ENCODE data around the gene MTFR1L.

The MTFR1L gene

DNA sequence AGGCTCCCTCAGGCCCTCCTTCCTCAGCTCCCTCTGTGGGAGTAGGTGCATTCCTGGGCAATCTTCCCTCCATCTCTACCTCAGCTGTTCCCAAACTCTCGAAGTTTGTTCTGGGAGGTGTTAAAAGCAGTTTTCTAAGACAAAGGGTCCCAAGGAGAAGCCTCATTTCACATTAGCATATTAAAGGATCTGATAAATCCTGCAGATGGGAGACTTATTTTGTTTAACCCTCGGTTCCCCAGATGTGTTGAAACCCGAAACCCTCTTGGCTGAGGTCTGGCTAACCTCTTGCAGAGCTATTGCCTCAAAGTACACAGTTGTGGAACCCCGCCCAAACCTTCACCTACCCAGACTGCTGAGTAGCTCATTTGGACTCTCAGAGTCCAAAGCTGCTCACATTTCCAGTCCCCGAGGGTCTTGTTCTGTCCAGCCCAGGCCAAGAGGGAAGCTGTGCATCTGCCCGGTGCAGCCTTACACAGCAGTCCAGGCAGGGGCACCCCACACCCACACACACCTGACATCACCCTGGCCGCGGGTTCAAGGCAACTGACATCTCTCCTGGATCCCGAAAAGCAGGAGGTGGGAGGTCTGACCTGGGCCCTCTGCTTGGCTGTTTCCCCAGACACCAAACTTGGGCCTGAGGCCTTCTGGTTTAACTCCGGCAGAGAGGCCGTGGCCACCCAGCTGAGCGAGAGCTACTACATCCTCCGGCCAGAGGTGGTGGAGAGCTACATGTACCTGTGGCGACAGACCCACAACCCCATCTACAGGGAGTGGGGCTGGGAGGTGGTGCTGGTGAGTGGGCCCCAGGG lies 39.2 kb upstream of the MTFR1L start:
- H3K36me3 ChIP-seq (ENCODE audit: control insufficient read depth, insufficient read depth, low read length), result no peaks in the 10 kb centered on the region
- TF ChIP-seq, protein P1, sequence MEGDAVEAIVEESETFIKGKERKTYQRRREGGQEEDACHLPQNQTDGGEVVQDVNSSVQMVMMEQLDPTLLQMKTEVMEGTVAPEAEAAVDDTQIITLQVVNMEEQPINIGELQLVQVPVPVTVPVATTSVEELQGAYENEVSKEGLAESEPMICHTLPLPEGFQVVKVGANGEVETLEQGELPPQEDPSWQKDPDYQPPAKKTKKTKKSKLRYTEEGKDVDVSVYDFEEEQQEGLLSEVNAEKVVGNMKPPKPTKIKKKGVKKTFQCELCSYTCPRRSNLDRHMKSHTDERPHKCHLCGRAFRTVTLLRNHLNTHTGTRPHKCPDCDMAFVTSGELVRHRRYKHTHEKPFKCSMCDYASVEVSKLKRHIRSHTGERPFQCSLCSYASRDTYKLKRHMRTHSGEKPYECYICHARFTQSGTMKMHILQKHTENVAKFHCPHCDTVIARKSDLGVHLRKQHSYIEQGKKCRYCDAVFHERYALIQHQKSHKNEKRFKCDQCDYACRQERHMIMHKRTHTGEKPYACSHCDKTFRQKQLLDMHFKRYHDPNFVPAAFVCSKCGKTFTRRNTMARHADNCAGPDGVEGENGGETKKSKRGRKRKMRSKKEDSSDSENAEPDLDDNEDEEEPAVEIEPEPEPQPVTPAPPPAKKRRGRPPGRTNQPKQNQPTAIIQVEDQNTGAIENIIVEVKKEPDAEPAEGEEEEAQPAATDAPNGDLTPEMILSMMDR (IDR thresholded peaks at IDR 0.05; ENCODE audit: insufficient read depth, low read length, poor library complexity, severe bottlenecking), result no peak
- no peak overlapping the region for H3K4me3 ChIP-seq (replicated peaks; ENCODE audit: low read depth, low read length)
- H3K27me3 ChIP-seq (replicated peaks; ENCODE audit: control insufficient read depth, insufficient read depth, low read length), result no peaks in the 10 kb centered on the region; the same call in 1 of the 2 replicates
- DNase-seq (ENCODE audit: extremely low read depth, insufficient read length), result no peak

DNA sequence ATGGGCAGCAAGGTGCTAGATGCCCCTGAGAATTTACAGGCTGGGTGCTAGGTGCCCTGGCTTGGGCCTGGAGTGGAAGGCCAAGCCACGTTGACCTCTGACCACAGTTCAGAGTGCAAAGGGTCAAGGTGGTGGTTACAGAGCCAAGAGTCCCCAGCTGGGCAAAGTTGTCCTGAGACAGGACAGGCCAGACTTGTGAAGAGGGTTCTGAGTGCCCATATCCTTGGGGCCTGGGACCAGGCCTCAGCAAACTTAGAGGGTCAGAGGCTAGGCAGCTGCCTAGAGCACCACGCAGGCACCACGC lies 38.7 kb upstream of the MTFR1L start:
- Histone ChIP-seq H3K27me3 (replicated peaks; ENCODE audit: control insufficient read depth, insufficient read depth, low read length) (no peaks in the 10 kb centered on the region; the same call in 1 of the 2 replicates), H3K4me3 (replicated peaks; ENCODE audit: low read depth, low read length) (no peak overlapping the region), H3K36me3 (ENCODE audit: control insufficient read depth, insufficient read depth, low read length) (no peaks in the 10 kb centered on the region)
- TF ChIP-seq, protein P1 (IDR thresholded peaks at IDR 0.05; ENCODE audit: insufficient read depth, low read length, poor library complexity, severe bottlenecking), result no peak
- DNase-seq (ENCODE audit: extremely low read depth, insufficient read length), result no peak

DNA sequence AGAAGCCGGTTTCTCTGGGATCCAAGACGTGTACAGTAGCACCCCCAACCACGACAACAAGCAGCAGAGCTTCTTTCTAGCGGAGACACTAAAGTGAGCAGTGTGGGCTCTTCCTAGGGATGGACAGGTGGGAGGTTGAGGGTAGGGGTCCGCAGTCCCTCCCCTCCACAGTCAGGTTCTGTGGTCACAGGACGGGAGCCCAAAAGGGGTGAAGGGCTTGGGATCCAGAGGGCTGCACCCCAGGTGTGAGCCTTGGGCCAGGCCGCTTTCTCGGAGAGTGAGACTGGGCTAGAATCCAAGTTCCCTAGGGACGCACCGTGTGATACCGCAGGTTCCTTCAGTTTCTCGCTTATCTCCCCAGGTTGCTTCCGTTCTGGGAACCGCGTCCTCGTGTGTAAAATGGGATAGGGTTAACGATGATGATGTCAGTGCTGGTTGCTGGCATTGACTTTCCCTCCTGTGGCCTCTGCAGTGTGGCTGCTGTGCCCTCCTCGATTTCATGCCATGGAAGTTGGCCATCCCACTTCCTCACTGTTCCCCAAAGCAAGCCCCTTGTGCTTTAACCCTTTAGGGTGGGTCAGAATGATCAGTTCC lies 37.0 kb upstream of the MTFR1L start:
- Histone ChIP-seq H3K36me3 (ENCODE audit: control insufficient read depth, insufficient read depth, low read length) (no peaks in the 10 kb centered on the region), H3K4me3 (replicated peaks; ENCODE audit: low read depth, low read length) (no peak overlapping the region), H3K27me3 (replicated peaks; ENCODE audit: control insufficient read depth, insufficient read depth, low read length) (no peaks in the 10 kb centered on the region; the same call in 1 of the 2 replicates)
- TF ChIP-seq, protein P1 (IDR thresholded peaks at IDR 0.05; ENCODE audit: insufficient read depth, low read length, poor library complexity, severe bottlenecking), result no peak
- DNase-seq (ENCODE audit: extremely low read depth, insufficient read length), result no peak

DNA sequence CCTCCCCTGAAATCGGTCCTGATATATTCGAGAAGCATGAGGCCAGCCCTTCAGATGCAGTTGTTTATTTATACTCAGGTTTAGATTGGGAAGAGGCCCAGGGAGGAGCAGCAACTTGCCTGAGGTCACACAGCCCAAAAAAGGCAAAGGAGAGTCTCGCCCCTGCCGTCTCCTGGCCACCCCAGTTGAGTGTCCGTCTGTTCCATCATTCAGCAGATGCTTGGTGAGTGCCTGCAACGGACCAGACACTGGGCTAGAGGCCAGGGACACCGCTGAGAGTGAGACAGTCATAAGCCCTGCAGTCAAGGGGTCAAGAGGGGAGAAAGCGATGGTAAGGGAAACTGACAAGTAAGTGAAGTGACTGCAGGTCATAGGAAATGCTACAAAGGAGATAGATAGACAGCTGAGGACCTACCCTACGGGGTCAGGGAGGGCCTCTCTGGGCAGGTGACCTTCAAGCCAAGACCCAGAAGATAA lies 35.1 kb upstream of the MTFR1L start:
- H3K36me3 ChIP-seq (ENCODE audit: control insufficient read depth, insufficient read depth, low read length), result no peaks in the 10 kb centered on the region
- H3K4me3 ChIP-seq (replicated peaks; ENCODE audit: low read depth, low read length), result no peak overlapping the region
- H3K27me3 ChIP-seq (replicated peaks; ENCODE audit: control insufficient read depth, insufficient read depth, low read length), result no peaks in the 10 kb centered on the region; the same call in 1 of the 2 replicates
- no peak for DNase-seq (ENCODE audit: extremely low read depth, insufficient read length)
- TF ChIP-seq, protein P1 (IDR thresholded peaks at IDR 0.05; ENCODE audit: insufficient read depth, low read length, poor library complexity, severe bottlenecking), result no peak

DNA sequence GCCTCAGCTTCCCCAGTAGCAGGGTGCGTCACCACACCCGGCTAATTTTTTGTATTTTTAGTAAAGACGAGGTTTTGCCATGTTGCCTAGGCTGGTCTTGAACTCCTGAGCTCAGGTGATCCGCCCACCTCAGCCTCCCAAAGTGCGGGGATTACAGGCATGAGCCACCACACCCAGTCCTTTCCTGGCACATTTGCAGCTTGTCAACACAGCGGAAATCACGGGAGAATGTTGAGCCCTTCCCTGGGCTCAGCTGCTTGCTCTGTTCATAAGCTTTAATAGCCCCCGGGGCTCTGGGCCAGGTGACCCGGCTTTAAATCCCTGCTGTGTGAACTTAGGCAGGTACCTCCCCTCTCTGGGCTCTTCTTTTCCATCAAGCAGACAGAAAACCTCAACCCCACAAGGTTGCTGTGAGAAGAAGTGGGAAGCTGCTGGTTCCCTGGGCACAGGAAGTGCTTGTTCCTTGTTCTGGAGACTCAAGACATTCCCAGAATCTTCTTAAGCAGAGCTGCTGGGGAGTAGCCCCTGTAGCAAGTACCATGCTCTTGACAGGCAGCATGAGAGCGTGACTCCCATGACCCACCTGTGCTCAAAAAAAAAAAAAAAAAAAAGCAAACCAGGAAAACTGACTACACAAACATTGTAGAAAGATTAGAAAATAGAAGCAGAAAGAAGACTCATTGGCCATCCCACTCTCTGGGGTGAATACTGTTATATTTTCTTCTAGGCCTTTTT lies 34.3 kb upstream of the MTFR1L start:
- TF ChIP-seq, protein P1 (IDR thresholded peaks at IDR 0.05; ENCODE audit: insufficient read depth, low read length, poor library complexity, severe bottlenecking), result no peak
- H3K36me3 ChIP-seq (ENCODE audit: control insufficient read depth, insufficient read depth, low read length), result no peaks in the 10 kb centered on the region
- H3K4me3 ChIP-seq (replicated peaks; ENCODE audit: low read depth, low read length), result no peak overlapping the region
- no peaks in the 10 kb centered on the region; the same call in 1 of the 2 replicates for H3K27me3 ChIP-seq (replicated peaks; ENCODE audit: control insufficient read depth, insufficient read depth, low read length)
- no peak for DNase-seq (ENCODE audit: extremely low read depth, insufficient read length)
